ENCODE results near the gene AKAP12.

- TF ChIP-seq, protein P1, sequence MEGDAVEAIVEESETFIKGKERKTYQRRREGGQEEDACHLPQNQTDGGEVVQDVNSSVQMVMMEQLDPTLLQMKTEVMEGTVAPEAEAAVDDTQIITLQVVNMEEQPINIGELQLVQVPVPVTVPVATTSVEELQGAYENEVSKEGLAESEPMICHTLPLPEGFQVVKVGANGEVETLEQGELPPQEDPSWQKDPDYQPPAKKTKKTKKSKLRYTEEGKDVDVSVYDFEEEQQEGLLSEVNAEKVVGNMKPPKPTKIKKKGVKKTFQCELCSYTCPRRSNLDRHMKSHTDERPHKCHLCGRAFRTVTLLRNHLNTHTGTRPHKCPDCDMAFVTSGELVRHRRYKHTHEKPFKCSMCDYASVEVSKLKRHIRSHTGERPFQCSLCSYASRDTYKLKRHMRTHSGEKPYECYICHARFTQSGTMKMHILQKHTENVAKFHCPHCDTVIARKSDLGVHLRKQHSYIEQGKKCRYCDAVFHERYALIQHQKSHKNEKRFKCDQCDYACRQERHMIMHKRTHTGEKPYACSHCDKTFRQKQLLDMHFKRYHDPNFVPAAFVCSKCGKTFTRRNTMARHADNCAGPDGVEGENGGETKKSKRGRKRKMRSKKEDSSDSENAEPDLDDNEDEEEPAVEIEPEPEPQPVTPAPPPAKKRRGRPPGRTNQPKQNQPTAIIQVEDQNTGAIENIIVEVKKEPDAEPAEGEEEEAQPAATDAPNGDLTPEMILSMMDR (IDR thresholded peaks at IDR 0.05): no peak
- no peak for TF ChIP-seq EZH2 (IDR thresholded peaks at IDR 0.05; ENCODE audit: borderline replicate concordance, insufficient read depth, low read depth, low read length, poor library complexity, severe bottlenecking)
Observed at GRCh38 chr6:151384151-151384550, 144.4 kb downstream of the AKAP12 start.

All from B cell (primary cell).